Right atrium auricular region (tissue), 2 donors: Measurements from ENCODE around the gene ADGRD1. TPM values are rescaled to one million over a fixed set of nuclear protein-coding genes. Genes with fewer than 3 reads are reported as not detected.

Experiments used
- DNase-seq: peaks from one replicate; pipeline ENCODE4 v3.0.0-alpha.2; 2019; ENCODE audit warnings: low spot score
- H3K27ac ChIP-seq, 2 donors: fragments of 200-600 bp; sonication (generic); 1 replicate in 1 of 2; 2 replicates in 1 of 2; pipeline ENCODE4 v1.5.1; 2016 to 2019
- H3K27me3 ChIP-seq, 2 donors: fragments of 200-600 bp; sonication (generic); one replicate each; pipeline versions ENCODE4 v1.5.1 to v1.6.0; 2017 to 2019
- H3K36me3 ChIP-seq: fragments of 200-600 bp; sonication (generic); one replicate; pipeline ENCODE4 v1.5.1; 2016
- H3K4me1 ChIP-seq, 2 donors: fragments of 200-600 bp; sonication (generic); one replicate each; pipeline versions ENCODE4 v1.5.1 to v1.6.0; 2017 to 2019
- H3K4me3 ChIP-seq, 2 donors: fragments of 200-600 bp; sonication (generic); 1 replicate in 1 of 2; 2 replicates in 1 of 2; pipeline ENCODE4 v1.5.1; 2017 to 2019; ENCODE audit warnings: mild to moderate bottlenecking in 1 of 2, moderate library complexity in 1 of 2
- H3K9me3 ChIP-seq, 2 donors: fragments of 200-600 bp; sonication (generic); one replicate each; pipeline ENCODE4 v1.5.1; 2019
- CTCF ChIP-seq, 2 donors: fragments of 200-600 bp; sonication (generic); IDR thresholded peaks; one replicate each; pipeline ENCODE4 v1.5.1; 2019; ENCODE audit warnings: antibody characterized with exemption in 2 of 2
- total RNA-seq, 2 donors: library from RNA; depleted of rRNA; stranded (reverse); fragments of >200 nt; gene quantifications; one replicate each; pipeline ENCODE4 v1.1.0, GENCODE V29; 2016

The ADGRD1 gene
- total RNA-seq, 2 donors from 2014 or later = 120 to 168 TPM

DNA sequence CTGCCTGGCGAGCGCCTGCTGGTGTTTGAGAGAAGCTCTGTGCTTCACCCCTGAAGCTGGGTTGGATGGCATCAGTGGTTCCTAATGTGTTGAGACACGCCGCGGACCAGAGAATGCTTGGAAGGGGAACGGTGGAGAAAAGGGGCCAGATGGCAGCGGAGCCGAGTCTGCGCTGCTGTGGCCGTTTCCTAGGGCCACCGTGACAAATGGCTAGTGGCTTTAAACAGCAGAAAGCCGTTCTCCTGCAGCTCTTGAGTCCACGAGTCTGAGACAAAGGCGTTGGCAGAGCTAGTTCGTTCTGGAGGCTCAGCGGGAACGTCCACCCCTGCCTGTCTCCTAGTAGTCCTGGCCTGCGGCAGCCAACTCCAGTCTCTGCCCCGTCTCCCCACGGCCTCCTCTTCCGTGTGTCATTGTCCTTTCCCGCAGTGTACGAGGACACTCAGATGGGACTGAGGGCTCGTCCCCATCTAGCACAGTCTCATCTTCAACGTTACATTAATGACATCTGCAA lies 103.6 kb downstream of the ADGRD1 start:
- Histone ChIP-seq H3K27ac (peak overlapping the region in 1 of 2 donors; percentile 38), H3K4me1 (peaks cover 0 to 26% of the 10 kb centered on the region in 2 donors), H3K36me3 (peaks cover 7% of the 10 kb centered on the region), H3K9me3 (no peaks in the 10 kb centered on the region), H3K27me3 (no peaks in the 10 kb centered on the region), H3K4me3 (no peak overlapping the region)
- DNase-seq = no peak
- no peak for TF ChIP-seq CTCF (IDR thresholded peaks at IDR 0.05)

- Histone ChIP-seq H3K36me3 (peaks cover under 1% of the 10 kb centered on the region), H3K4me3 (no peak overlapping the region), H3K27me3 (no peaks in the 10 kb centered on the region), H3K27ac (peak overlapping the region in 1 of 2 donors; percentile 38), H3K9me3 (no peaks in the 10 kb centered on the region), H3K4me1 (peaks cover 0 to 26% of the 10 kb centered on the region in 2 donors)
- no peak for DNase-seq
- no peak for TF ChIP-seq CTCF (IDR thresholded peaks at IDR 0.05)
Observed at GRCh38 chr12:131057722-131058515, 104.2 kb downstream of the ADGRD1 start.

- Histone ChIP-seq H3K27me3 (no peaks in the 10 kb centered on the region), H3K27ac (peak overlapping the region; percentile 14 to 38), H3K4me3 (no peak overlapping the region), H3K9me3 (no peaks in the 10 kb centered on the region), H3K4me1 (peaks cover 0 to 26% of the 10 kb centered on the region in 2 donors), H3K36me3 (no peaks in the 10 kb centered on the region)
- TF ChIP-seq CTCF (IDR thresholded peaks at IDR 0.05) = no peak
- no peak for DNase-seq
Observed at GRCh38 chr12:131058700-131059099, 105.0 kb downstream of the ADGRD1 start.

DNA sequence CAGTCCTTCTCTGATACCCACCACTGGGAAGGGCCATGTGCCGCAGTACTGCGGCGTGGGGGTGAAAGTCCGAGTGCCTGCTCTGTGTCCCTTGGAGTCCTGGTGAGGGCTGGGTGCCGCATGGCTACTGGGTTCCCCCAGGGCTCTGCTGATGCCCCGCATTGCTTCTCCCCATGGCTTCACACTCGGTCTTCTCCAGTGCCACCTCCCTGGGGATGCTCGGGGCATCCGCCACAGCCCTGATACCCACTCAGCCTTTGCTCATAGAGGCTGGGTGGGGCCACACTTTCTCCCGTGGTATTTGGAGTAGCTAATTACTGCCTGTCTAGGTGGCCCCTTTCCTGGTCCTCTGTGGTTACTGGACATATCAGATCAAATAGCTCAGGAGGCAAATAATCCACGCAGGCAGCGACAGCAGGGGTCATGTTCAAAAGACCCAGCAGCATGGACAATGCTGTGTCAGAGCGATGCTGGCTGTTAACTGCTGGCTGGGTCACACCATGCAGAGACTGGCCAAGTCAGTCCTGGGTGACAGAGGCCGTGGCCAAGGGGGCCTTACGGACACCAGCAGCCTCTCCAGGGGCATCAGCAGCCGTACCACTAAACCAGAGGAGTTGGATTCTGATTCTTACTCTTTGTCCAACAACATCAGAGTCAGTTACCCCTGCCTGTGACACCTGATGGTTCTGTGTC lies 106.5 kb downstream of the ADGRD1 start:
- Histone ChIP-seq H3K27me3 (no peaks in the 10 kb centered on the region), H3K9me3 (no peaks in the 10 kb centered on the region), H3K4me3 (no peak overlapping the region), H3K36me3 (no peaks in the 10 kb centered on the region), H3K4me1 (peaks cover 0 to 25% of the 10 kb centered on the region in 2 donors), H3K27ac (peak overlapping the region in 1 of 2 donors; percentile 41)
- DNase-seq = no peak
- TF ChIP-seq CTCF (IDR thresholded peaks at IDR 0.05) = no peak

DNA sequence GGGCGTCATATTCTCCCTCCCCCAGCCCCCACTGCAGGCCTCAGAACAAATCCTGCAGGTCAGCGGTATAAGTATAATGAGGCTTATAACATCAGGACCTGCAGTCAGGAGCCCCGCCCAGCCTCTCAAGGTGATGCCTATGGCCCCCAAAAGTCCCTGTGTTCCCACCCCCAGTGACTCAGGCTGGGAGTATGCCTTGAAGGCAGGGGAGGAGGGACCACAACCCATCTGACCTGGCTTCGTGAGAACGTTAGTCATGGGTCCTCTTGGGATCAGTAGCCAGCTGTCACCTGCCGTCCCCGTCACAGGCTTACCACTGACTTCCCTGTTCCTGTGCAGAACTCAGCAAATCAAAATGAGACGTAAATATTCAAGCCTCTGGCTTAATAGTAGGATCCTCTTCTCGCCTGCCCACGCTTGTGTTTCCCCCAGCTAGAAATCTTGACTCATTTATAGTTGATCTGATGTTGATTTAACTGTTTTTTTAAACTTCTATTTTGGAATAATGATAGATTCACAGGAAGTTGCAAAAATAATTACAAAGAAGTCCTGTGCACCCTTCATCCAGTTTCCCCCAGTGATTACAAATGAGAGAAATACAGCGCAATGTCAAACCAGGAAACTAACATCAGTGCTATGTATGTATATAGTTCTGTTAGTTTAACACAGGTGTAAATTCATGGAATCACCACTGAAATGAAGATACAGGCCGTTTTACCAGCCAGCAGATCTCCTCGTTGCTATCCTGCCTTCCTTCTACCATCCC lies 107.5 kb downstream of the ADGRD1 start:
- DNase-seq = no peak
- H3K36me3 ChIP-seq = no peaks in the 10 kb centered on the region
- H3K27ac ChIP-seq = peak overlapping the region in 1 of 2 donors; percentile 41
- no peak for TF ChIP-seq CTCF (IDR thresholded peaks at IDR 0.05)
- H3K4me1 ChIP-seq = peaks cover 0 to 36% of the 10 kb centered on the region in 2 donors
- H3K4me3 ChIP-seq = no peak overlapping the region
- H3K27me3 ChIP-seq = no peaks in the 10 kb centered on the region
- H3K9me3 ChIP-seq = no peaks in the 10 kb centered on the region
